ENCODE data around the gene ASAP2.
"Not testable (repeated sequence)": the region's sequence is repeated elsewhere in the genome, so short reads cannot be mapped to it uniquely, and the experiment has no call there.

ASAP2 gene

DNA sequence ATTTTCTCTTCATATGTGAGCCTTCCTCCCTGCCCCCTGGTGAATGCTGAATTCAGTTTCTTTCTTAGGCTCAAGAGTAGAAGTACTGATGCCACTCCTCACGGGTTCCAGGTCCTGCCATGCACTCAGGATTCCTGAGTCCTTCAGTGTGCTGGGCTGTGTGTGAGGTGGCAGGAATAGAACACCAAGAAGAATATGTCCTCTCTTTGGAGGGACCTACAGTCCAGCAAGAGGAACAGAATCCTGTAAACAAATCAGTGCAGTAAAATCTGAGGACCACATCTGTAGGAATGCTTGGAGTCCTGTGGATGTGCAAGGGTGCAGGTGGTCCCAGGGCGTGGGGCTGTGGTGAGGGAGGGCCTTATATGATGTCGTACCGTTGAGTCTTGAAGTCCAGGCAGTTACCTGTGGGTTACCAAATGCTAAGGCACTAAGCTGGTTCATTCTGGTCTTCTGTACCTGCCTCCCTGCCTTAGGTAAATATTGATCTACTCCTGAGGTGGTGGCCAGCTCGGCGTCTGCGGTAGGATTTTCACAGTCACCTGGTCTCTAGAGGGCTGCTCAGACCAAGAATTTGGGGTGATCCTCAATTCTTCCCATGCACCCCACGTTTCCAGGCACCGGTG lies 5.5 kb downstream of the ASAP2 start:
- DNase-seq (ENCODE audit: low read depth in 2 of 2): no peak

DNA sequence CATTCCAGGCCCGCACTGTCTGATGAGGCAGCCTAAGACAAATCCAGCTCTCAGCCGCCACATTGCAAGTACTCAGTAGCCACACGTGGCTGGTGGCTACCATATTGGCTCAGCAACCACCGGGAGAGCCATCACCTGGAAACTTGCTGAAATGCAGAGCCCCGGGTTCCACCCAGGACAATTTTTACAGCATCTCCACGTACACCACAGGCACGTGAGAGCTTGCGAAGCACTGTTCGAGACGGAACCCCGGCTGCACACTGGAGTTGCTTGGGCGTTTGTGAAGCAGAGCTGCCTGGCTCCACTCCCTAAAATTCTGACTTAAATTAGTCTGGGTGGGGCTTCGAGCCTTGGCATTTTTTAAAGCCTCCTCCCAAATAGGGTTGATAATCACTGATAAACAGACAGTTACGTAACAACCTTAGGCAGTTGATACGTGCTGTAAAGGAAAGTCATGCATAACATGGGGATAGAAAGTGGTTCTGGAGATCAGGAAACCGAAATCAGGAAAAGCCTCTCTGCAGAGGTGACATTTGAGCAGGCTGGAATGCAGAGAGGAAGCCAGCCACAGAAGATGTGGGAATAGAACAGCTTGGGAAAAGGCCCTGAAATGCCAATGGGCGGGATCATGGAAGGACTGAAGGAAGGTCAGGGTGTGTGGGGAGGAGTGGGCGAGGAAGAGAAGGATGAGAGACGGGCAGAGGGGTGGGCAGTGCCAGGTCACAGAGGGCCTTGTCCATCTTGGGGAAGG lies 6.2 kb downstream of the ASAP2 start:
- DNase-seq (ENCODE audit: low read depth in 2 of 2): no peak

DNA sequence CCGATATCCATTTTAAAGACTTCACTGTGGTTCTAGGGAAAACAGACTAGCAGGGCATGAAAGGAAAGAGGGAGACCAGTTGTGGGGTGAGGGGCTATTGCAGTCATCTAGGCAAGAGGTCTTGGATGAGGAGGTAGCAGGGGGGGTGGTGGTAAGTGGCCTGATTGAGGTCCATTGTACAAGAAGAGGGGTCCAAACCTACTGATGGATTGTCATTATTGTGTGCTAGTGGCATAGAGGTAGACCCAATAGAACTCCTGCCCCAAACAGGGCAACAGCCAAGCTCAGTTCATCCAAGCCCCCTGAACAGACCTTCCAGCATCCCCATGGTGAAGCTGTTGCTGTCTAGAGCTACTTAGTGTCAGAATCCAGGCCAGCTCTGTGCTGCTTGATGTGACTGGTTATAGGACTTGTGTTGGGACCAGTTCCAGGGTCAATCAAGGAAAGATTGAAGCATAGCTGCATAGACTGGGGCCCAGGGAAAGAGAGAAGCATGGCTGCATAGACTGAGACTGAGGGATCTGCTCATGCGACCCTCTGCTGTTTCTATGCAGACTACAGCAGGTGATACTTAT lies 7.0 kb downstream of the ASAP2 start:
- no peak for DNase-seq (ENCODE audit: low read depth in 2 of 2)

DNA sequence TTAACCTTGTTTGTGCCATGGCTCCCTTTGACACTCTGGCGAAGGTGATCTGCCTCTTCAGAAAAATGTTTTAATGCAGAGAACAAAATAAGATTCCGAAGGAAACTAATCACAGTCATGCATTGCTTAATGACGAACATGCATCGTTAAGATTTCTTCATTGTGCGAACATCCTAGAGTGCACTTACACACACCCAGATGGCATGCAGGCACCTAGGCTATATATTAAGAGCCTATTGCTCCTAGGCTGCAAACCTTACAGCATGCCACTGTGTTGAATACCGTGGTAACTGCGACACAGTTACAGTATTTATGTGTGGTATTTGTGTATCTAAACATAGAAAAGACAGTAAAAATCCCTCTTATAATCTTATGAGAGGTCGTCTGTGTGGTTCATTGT lies 8.3 kb downstream of the ASAP2 start:
- DNase-seq (ENCODE audit: low read depth in 2 of 2): no peak

DNA sequence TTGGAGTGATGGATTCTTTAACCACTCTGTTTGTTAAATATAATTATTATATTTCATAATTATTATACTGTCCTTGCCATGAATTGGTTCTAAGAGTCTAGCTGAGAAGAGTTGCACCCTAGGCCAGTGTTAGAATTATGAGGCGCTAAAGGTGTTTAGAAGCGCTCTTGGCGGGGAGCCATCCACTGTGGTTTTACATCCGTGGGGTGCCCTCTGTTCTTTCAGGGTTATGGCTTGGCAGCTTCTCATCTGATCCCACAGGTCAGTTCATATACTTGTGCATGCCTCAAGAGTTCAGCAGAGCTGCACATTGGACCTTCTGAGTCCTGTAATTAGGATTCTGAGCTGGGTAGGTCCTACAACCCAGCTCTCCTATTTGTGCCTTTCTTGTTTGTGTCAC lies 9.1 kb downstream of the ASAP2 start:
- DNase-seq (ENCODE audit: low read depth in 2 of 2): no peak

DNA sequence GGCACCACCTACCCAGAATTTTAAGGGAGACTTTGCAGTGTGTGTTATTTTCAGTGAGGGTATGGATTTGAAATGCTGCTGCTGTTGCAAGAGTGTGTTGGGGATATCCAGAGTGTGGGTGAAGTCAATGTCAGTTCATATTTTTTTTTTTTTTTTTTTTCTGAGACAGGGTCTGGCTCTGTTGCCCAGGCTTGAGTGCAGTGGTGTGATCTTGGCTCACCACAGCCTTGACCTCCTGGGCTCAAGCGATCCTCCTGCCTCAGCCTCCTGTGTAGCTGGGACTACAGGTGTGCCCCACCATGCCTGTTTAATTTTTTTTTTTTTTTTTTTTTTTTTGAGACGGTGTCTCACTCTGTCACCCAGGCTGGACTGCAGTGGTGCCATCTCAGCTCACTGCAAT lies 9.5 kb downstream of the ASAP2 start:
- DNase-seq (ENCODE audit: low read depth in 2 of 2): not testable (repeated sequence)

DNA sequence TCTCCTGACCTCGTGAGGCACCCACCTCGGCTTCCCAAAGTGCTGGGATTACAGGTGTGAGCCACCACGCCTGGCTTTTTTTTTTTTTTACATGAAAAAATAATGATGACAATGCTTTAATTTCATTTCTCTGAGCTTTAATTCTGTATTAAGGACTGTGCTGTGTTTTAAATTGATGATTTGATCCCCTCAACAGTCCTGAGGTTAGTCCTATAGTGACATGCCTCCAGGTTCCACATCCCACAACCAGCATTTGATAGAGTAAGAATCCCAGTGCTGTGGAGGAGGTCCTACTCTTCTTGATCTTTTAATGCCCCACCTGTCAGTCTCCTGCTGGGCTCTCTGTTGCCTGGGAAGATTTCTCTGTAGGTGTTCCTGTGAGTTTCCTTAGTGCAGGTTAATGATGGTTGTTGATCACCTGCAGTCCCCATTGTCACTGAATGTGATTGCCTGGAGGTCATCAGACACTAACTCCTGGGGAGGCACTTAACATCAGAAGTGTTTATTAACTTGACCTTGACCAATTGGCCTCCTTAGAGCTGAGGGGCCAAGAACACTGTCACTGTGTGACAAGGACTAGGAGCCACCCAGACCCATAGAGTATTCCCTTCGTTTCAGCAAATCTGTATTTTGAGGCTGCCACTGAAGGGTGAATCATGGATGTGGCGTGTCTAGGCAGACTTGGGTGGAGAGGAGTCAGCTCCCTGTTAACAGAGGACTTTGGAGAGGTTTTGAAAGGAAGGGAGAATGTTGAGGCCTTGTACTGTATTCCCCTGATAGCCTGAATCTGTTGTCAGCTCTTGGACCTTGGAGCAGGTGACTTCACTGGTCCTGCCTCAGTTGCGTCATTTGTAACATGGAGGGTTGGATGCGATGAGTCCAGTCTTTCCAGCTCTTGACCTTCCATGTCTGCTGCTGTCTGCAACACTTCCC lies 11.5 kb downstream of the ASAP2 start:
- DNase-seq (ENCODE audit: low read depth in 2 of 2): no peak

DNA sequence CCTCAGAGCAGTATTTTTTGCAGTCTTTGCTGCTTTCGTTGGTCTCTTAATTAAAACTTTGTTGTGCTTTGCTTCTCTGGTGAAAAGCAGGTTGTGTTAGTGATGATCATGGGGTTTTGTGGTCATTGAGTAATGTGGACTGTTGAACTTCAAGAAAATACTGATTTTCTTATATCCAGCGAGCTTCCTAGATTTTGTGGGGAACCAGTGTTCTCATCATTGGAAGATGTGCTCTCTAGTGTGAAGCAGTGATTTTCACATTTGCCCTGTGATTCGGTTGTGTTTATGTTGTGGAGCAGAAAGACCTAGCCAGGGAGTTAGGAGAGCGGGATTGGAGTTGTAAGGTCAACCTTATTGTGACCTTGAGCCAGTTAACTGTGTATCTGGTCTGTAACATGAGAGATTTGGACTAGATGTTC lies 12.4 kb downstream of the ASAP2 start:
- no peak for DNase-seq (ENCODE audit: low read depth in 2 of 2)

DNA sequence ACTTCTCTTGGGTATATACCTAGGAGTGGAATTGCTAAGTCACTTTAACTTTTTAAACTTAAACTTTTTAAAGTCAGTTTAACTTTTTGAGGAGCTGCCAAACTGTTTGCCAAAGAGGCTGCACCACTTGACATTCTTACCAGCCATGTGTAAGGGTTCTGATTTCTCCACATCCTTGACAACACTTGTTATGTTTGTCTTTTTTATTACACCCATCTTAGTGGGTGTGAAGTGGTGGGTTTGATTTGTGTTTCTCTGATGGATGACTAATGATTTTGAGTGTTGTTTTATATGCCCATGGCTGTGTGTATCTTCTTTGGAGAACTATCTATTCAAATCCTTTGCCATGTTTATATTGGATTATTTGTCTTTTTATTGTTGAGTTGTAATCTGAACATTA lies 13.6 kb downstream of the ASAP2 start:
- DNase-seq (ENCODE audit: low read depth in 2 of 2): no peak

DNA sequence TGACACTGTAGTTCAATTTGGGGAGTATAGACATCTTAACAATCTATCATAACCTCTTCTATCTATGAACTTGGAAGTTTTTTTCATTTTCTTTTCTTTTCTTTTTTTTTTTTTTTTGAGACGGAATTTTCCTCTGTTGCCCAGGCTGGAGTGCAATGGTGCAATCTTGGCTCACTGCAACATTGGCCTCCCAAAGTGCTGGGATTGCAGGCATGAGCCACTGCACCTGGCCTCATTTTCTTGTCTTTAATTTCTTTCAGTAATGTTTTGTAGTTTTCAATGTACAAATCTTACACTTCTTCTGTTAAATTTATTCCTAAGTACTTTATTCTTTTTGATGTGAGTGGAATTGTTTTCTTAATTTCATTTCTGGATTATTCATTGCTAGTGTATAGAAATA lies 14.6 kb downstream of the ASAP2 start:
- DNase-seq (ENCODE audit: low read depth in 2 of 2): no peak

DNA sequence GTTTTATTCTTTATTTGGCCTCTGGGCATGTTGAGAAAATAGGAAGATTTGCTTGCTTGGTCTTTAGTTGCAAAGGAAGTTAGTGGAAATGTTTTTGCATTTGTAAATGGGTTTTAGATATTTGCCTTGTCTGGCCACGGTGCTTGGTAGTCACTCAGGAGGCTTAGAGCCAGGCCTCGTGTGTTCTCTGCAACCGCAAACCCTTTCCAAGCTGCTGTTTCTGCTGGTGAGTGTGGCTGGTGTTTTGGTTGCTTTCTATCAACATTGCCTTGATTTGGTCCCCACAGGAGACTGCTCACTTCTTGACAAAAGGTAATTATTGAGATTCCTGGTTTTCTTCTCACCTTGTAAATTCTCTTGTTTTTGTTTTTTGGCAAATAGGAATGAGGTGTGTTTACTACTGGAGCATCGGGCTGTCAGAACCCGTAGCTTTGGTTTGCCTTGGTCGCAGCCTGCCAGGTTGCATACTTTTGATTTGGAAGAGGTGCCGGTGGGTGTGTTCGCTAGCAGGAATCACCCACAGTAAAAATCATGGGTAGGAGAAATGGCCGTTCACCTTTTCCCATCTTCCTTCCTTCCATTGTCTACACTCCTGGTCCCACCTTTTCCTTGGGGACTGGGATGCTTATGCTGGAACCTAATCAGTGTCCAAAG lies 15.8 kb downstream of the ASAP2 start:
- no peak for DNase-seq (ENCODE audit: low read depth in 2 of 2)

DNA sequence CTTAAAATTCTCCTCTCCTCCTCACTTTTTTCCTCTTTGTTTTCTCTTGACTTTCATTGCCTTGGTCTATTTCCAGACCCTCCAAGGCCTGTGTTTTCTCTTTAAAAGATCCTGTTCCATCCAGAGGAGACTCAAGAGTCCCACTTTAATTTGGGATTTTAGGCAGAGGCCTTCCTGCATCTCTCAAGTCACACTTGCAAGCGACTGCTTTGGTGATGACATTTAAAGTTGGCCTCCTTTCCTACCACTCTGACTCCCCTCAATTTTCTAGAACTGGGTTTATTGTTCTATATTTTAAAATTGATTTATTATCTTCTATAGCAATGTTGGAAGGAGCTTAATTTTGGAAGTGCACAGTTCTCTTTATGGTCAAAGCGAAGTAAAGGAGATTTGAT lies 16.3 kb downstream of the ASAP2 start:
- DNase-seq (ENCODE audit: low read depth in 2 of 2): no peak

DNA sequence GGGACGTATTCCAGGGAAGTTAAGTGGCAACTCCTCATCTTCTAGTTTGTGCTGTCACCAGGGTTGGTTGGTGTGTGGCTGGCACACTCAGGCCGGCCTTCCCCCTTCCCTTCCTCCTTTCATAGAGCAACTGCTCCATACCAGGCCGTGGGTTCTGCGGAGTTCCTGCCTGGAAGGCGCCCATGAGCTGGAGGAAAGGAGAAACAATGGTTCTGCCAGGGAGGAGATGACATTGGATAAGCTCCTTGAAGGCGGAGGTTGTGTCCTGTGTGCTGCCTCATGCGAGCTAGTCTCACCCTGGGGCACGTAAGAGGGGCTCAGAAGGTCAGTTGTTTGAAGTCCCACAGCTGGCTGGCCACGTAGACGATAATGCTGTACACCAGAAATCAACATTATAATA lies 19.2 kb downstream of the ASAP2 start:
- no peak for DNase-seq (ENCODE audit: low read depth in 2 of 2)

DNA sequence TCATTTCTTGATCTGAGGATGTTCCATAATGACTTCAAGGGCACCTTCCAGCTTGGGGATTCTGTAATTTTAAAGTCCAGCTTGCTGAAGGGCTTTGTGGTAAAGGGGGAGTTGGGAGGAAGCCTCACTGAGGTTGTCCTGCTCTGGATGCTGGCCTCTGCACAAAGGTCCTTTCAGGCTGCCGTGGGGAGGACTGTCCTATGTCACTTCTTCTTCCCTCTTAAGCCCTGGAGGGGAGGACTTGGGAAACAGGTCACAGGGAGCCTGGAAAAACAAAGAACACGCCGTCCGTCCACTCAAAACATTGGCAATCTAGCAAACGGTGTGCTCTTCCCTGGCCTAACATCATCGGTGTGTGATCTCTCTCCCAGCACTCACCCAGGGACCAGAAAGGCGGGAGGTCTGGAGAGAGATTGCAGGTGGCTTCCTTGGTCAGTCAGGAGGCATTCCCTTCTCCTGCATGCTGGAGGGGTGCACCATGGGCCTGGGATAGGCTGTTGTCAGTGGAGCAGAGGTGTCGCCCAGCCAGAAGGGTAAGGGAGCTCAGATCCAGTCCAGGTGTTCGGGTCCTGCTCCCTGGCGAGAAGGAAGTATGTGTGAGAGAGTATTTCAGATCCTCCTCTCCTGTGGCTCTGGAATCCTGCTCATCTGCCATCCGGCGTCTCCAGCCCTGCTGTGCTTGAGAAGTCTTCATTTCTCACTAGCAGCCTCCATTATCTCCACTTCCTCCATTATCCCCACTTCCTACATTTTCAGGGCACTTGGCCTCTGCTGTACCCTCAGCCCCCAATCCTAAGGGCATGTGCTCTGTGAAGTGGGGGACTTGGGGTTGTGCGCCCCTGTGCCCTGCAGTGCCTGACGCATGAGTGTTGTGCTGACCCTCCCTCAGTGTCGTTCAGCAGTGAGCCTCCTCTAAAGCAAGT lies 20.1 kb downstream of the ASAP2 start:
- no peak for DNase-seq (ENCODE audit: low read depth in 2 of 2)

DNA sequence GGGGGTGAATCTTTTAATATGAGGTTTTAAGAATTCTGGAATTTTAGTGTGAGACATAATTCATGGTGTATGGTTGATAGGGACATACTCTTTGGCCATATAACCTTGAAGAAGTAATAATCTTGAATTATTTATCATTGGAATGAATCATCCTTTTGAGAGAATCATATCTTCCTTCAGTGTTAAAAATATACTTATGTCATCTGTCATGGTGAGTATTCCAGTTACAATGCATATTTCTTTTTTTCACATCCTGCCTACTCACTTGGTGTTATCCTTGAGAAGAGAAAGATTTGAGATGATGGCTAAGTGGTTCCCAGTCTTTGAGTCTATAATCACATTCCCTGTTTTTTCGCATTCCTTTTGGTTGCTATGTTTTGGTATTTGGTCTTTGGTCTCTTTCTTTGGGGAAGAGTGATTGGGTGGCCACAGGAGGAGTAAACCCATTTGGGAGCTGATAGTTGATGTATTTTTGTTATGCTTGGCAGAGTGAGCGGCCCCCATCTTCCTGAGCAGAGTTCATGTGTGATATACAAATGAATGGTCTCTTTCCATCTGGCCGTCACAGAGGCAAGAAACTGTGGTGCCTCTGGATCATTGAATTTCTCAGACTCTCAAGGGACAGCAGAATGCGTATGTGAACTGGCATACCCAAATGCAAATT lies 21.6 kb downstream of the ASAP2 start:
- DNase-seq (ENCODE audit: low read depth in 2 of 2): no peak

DNA sequence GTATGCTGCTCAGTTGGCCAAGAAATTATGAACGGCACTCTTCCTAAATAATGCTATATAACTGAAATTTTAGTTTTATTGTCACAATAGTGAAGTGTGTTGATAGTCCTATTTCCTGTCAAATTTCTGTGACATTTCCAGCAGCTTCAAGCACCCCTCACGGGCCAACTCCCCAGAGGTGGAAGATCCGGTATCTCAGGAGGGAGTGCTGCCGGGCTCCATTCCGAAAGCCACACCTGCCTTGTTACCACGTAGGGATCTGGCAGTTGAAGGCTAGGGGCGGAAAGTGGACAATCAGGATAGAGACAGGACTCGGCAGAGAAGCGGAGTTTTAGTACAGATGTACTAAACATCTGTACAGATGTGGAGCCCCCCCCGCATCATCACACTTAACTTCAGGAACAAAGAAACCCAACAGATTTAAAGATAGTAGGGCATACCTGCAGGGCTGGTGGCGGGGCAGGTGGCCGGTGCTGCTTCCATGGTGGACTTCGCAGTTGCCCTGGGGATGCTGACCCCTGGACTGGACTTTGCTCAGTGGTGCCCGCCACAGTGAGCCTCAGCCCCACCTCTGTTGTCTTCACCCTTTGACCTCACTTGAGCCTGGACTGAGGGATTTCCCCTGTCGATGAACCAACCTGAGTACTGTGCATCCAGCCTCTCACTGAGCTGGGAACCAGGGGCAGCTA lies 22.3 kb downstream of the ASAP2 start:
- no peak for DNase-seq (ENCODE audit: low read depth in 2 of 2)

DNA sequence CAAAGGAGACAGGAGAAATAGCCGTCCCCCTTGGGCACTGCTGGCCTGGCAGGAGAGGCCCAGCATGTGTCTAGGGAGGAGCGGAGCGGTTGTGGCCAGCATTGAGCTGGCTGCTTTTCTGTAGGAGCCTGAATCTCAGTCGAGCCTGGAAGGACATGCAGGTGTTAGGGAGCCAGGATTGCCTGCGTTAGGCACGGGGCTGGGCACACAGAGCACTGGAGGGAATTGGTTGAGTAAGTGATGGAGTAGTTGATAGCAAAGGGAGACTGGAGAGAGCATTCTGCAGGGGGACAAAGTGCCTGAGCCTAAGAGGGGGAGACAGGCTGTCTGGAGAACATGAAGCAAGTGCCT lies 22.8 kb downstream of the ASAP2 start:
- no peak for DNase-seq (ENCODE audit: low read depth in 2 of 2)

DNA sequence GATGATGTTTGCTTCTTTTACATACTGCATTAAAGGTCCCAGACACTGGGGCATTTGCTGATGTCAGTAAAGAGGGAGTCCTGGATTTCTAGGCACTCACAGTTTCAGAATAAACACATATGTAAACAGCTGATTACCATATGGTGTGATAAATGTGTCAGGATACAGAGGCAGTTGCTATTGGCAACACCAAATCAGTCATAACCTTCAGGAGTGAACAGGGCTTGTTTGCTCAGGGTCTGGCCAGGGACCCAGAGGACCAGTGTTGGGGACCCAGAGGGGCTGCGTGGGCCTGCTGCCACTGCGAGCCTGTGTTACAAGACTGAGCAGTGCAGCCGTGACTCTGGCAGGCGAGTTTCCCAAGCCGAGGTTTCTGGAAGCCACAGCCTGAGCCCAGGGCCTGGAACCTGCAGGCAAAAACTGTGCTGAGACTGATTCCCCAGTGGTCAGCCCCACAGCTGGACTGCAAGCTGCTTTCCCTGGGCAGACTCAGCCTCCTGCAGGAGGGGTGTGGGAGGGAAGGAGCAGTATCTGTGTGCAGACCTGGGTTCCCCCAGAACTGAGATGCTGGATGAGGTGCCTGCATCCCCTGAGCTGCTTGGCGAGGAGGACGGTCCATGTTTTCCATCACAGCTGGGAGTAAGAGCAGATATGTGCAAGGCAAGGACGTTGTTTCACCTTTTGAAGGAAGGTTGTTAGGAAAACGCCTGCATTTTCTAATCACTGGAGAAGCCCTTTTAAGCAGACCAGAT lies 23.6 kb downstream of the ASAP2 start:
- DNase-seq (ENCODE audit: low read depth in 2 of 2): no peak

DNA sequence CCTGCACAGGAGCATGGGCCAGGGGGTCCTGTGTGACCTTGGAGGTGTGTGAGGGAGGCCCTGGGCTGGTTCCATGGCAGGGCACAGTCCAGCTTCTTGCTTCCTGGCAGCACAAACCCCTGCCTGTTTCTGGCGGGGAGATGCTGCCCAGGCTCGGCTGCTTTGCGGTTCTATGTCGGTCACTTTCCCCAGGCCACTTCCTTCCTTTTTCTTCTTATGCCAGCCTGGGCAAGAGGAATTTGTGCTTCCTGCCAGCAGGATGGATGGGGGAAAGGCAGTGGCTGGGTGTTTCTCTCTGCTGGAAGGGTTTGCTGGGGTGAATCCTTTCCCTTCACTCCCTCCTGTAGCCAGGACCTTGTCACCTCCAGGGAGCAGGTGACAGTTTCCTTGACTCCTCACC lies 24.3 kb downstream of the ASAP2 start:
- no peak for DNase-seq (ENCODE audit: low read depth in 2 of 2)
